ENCODE data around the gene NAP1L4. TPM values are rescaled to one million over a fixed set of nuclear protein-coding genes. Genes with fewer than 3 reads are reported as not detected.

NAP1L4 gene
- polyA plus RNA-seq, 1 of the 3 experiments (the other 2 are of a cell fraction): 104 TPM

GRCh38 chr11:2932850-2933251 lies 59.3 kb downstream of the NAP1L4 start:
- H3K27ac ChIP-seq (ENCODE audit: low read depth in 2 of 2, low read length in 1 of 2): 0 out of 4 replicates have a peak overlapping the region, but pooled peaks of 1 of the 2 experiments have one; percentile 31
- peak; percentile 25 for DNase-seq

More at GRCh38 chr11:2932850-2933251, 59.3 kb downstream of the NAP1L4 start:
- Histone ChIP-seq H2AFZ (ENCODE audit: low read depth) (no peak overlapping the region), H4K20me1 (ENCODE audit: insufficient read depth) (no peaks in the 10 kb centered on the region), H3F3A (replicated peaks; ENCODE audit: insufficient read depth) (peaks cover 6% of the 10 kb centered on the region), H3K4me2 (peak overlapping the region; percentile 39; the same call in 1 of the 2 replicates), H3K9me2 (no peaks in the 10 kb centered on the region), H3K9ac (no peak overlapping the region), H3K27me3 (ENCODE audit: insufficient read depth) (no peaks in the 10 kb centered on the region), H3K4me3 (ENCODE audit: low read depth in 2 of 2, low read length in 1 of 2) (no peak overlapping the region), H3K4me1 (ENCODE audit: control insufficient read depth in 1 of 2, insufficient read depth in 2 of 2, low read depth in 1 of 2, low read length in 1 of 2) (peaks cover 0 to 14% of the 10 kb centered on the region in 2 experiments; a peak in 2 of 4 replicates), H3K79me2 (ENCODE audit: insufficient read depth) (0 out of 2 replicates have a peak, but pooled peaks cover 2% of the 10 kb centered on the region), H3K9me3 (no peaks in the 10 kb centered on the region), H3K36me3 (replicated peaks in 1 of 2; ENCODE audit: control insufficient read depth in 1 of 2, insufficient read depth in 2 of 2, low read length in 1 of 2) (no peaks in the 10 kb centered on the region)
- CTCF ChIA-PET: interaction anchor here (1.0 to 1.5 kb wide), 2 partner anchors 157 to 401 kb away, joined by 4 read pairs; no protein-coding TSS in a partner anchor
- TF ChIP-seq FOSL2 (IDR thresholded peaks at IDR 0.05; ENCODE audit: borderline replicate concordance, low read depth) (no peak), ZBTB33 (IDR thresholded peaks at IDR 0.05; ENCODE audit: borderline replicate concordance, low read depth) (no peak), MAX (IDR thresholded peaks at IDR 0.05; ENCODE audit: low read depth) (no peak), EP300 (IDR thresholded peaks at IDR 0.05; ENCODE audit: borderline replicate concordance in 1 of 2, low read depth in 1 of 2, low read length in 1 of 2) (no peak), TCF12 (IDR thresholded peaks at IDR 0.05) (no peak), REST (IDR thresholded peaks at IDR 0.05; ENCODE audit: low read depth, low read length) (no peak), IRF3 (IDR thresholded peaks at IDR 0.05; ENCODE audit: low read depth, low read length) (no peak), TEAD4 (IDR thresholded peaks at IDR 0.05; ENCODE audit: borderline replicate concordance, insufficient read depth) (no peak), MXI1 (IDR thresholded peaks at IDR 0.05; ENCODE audit: low read depth, low read length) (no peak), RCOR1 (IDR thresholded peaks at IDR 0.05; ENCODE audit: low read length) (no peak), SMC3 (IDR thresholded peaks at IDR 0.05; ENCODE audit: low read depth, low read length) (no peak), RXRA (IDR thresholded peaks at IDR 0.05; ENCODE audit: borderline replicate concordance, low read depth) (no peak), NFIC (IDR thresholded peaks at IDR 0.05; ENCODE audit: borderline replicate concordance) (no peak), SIN3A (IDR thresholded peaks at IDR 0.05; ENCODE audit: borderline replicate concordance, low read depth, low read length) (no peak), FOXJ3 (CRISPR knock-in tag; IDR thresholded peaks at IDR 0.05) (no peak), PBX3 (IDR thresholded peaks at IDR 0.05) (no peak), NRF1 (IDR thresholded peaks at IDR 0.05; ENCODE audit: low read depth, low read length) (no peak)
- POLR2A ChIA-PET: no interaction called here
- 68% methylated on average over 12 of the region's 15 CpGs for WGBS (ENCODE audit: low lambda C conversion rate)

Measured in SK-N-SH (cell line).